Parathyroid adenoma (tissue), 2 donors: Measurements from ENCODE around the gene TAS2R16.
"Not testable (repeated sequence)": the region's sequence is repeated elsewhere in the genome, so short reads cannot be mapped to it uniquely, and the experiment has no call there.

ENCODE experiments used
- H2AFZ ChIP-seq: fragments of 300-600 bp; sonication (generic); one replicate; pipeline ENCODE4 v1.7.0; 2017; ENCODE audit warnings: antibody characterized with exemption, mild to moderate bottlenecking
- H3K27ac ChIP-seq: fragments of 300-600 bp; sonication (generic); one replicate; pipeline ENCODE4 v1.7.0; 2017
- H3K27me3 ChIP-seq: fragments of 300-600 bp; sonication (generic); one replicate; pipeline ENCODE4 v1.7.0; 2017; ENCODE audit warnings: low read length; ENCODE audit not compliant: control insufficient read depth, insufficient read depth
- H3K36me3 ChIP-seq: fragments of 300-600 bp; sonication (generic); one replicate; pipeline ENCODE4 v1.7.0; 2017; ENCODE audit warnings: low read length; ENCODE audit not compliant: control insufficient read depth, insufficient read depth
- H3K4me1 ChIP-seq: fragments of 300-600 bp; sonication (generic); one replicate; pipeline ENCODE4 v1.7.0; 2017; ENCODE audit warnings: control low read depth
- H3K4me2 ChIP-seq: fragments of 300-600 bp; sonication (generic); one replicate; pipeline ENCODE4 v1.7.0; 2017; ENCODE audit warnings: low read length
- H3K4me3 ChIP-seq: fragments of 300-600 bp; sonication (generic); one replicate; pipeline ENCODE4 v1.7.0; 2017; ENCODE audit warnings: low read depth, low read length
- H3K79me2 ChIP-seq: fragments of 300-600 bp; sonication (generic); one replicate; pipeline ENCODE4 v1.7.0; 2017; ENCODE audit warnings: control low read depth
- H3K9ac ChIP-seq: fragments of 300-600 bp; sonication (generic); one replicate; pipeline ENCODE4 v1.7.0; 2017; ENCODE audit warnings: mild to moderate bottlenecking
- H3K9me3 ChIP-seq: fragments of 300-600 bp; sonication (generic); one replicate; pipeline ENCODE4 v1.7.0; 2017; ENCODE audit warnings: low read length; ENCODE audit not compliant: control insufficient read depth
- TF ChIP-seq, protein P1 (sequence below): fragments of 300-600 bp; sonication (generic); IDR thresholded peaks from one replicate; pipeline ENCODE4 v1.7.0; 2017; ENCODE audit warnings: antibody characterized with exemption, mild to moderate bottlenecking
- donor health status: primary hyperparathyroidism.

TAS2R16 gene

DNA sequence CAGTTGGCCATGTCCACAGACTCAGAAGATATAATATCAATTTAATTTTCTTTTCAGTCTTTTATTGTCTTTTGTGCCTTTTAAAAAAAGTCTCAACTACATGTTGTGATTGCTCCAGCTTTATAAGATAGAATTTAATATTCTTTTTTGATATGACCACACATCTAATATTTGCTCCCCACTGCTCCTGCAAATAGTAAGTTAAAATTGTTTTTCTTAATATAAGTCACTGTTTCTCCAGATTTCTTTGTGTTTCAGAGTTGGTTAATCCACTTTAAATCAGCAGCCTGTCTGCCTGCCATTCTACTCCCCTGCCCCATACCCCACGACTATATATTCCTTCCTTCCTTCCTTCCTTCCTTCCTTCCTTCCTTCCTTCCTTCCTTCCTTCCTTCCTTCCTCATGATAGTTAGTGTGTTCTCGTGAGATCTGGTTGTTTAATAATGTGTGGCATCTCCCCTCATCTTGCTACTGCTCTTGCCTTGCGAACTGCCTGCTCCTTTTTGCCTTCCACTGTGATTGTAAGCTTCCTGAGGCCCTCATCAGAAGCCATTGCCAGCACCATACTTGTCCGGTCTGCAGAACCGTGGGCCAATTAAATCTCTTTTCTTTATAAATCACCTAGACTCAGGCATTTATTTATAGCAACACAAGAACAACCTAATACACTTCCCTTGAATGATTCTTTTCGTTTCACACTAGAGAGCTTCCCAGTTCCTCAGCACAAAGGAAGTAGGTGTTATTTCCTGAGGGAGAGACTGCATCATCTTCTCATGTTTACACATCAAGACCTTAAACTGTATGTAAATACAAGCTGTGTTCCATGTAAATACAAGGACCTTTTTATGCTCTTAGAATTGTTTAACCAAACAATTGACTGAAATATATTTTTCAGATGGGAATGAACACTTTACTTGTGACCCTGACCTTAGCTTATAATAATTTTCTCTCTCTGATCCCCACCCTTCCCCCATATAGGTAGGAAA lies 24.5 kb downstream of the TAS2R16 start:
- Histone ChIP-seq H3K27ac (no peak overlapping the region), H3K4me2 (no peak overlapping the region), H3K79me2 (no peaks in the 10 kb centered on the region), H3K9ac (no peak overlapping the region), H3K9me3 (no peaks in the 10 kb centered on the region), H3K4me1 (no peaks in the 10 kb centered on the region), H3K4me3 (no peak overlapping the region), H3K27me3 (no peaks in the 10 kb centered on the region), H3K36me3 (no peaks in the 10 kb centered on the region), H2AFZ (no peak overlapping the region)
- TF ChIP-seq, protein P1, sequence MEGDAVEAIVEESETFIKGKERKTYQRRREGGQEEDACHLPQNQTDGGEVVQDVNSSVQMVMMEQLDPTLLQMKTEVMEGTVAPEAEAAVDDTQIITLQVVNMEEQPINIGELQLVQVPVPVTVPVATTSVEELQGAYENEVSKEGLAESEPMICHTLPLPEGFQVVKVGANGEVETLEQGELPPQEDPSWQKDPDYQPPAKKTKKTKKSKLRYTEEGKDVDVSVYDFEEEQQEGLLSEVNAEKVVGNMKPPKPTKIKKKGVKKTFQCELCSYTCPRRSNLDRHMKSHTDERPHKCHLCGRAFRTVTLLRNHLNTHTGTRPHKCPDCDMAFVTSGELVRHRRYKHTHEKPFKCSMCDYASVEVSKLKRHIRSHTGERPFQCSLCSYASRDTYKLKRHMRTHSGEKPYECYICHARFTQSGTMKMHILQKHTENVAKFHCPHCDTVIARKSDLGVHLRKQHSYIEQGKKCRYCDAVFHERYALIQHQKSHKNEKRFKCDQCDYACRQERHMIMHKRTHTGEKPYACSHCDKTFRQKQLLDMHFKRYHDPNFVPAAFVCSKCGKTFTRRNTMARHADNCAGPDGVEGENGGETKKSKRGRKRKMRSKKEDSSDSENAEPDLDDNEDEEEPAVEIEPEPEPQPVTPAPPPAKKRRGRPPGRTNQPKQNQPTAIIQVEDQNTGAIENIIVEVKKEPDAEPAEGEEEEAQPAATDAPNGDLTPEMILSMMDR, result no peak

DNA sequence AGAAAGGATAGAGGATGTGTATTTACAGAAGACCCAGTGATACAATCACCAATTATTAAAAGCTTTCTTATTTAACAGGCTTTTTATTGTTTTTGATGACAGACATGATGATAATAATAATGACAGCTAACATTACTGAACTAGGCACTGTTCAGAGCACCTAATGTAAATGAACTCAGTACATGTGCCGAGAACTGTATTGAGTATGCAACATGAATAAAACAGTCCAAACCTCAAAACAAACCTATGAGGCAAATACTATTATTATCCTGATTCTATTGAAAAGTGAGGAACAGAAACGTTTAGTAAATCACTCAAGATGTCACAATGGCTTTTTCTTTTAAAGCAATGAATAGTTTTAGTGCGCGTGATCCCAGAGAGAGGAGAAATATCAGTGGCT lies 27.1 kb downstream of the TAS2R16 start:
- no peak overlapping the region for H2AFZ ChIP-seq
- no peaks in the 10 kb centered on the region for H3K36me3 ChIP-seq
- H3K4me1 ChIP-seq, result no peaks in the 10 kb centered on the region
- H3K27me3 ChIP-seq, result no peaks in the 10 kb centered on the region
- TF ChIP-seq, protein P1, result no peak
- no peak overlapping the region for H3K4me3 ChIP-seq
- no peak overlapping the region for H3K27ac ChIP-seq
- no peak overlapping the region for H3K4me2 ChIP-seq
- no peak overlapping the region for H3K9ac ChIP-seq
- H3K9me3 ChIP-seq, result no peaks in the 10 kb centered on the region
- no peaks in the 10 kb centered on the region for H3K79me2 ChIP-seq

DNA sequence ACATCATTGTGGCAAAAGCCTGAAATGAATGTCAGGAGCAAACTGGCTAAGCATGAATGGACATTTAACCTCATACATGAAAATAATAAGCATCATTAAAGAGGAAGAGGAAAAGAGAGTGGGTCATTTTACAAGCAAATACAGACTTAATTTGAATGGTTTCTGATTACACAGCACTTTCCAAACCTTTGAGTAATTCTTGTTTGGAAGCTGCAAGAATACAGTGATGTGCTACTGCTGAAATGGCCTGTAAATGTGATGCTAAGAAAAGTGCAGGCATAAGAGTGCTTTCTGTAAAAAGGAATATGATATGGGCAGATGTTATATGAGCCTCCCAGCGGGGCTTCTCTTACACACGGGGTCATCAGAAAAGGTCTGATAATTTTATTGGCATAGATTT lies 30.2 kb downstream of the TAS2R16 start:
- Histone ChIP-seq H3K9ac (no peak overlapping the region), H3K9me3 (no peaks in the 10 kb centered on the region), H2AFZ (no peak overlapping the region), H3K4me1 (no peaks in the 10 kb centered on the region), H3K79me2 (no peaks in the 10 kb centered on the region), H3K4me3 (no peak overlapping the region), H3K4me2 (no peak overlapping the region), H3K36me3 (no peaks in the 10 kb centered on the region), H3K27ac (no peak overlapping the region), H3K27me3 (no peaks in the 10 kb centered on the region)
- TF ChIP-seq, protein P1, result no peak

DNA sequence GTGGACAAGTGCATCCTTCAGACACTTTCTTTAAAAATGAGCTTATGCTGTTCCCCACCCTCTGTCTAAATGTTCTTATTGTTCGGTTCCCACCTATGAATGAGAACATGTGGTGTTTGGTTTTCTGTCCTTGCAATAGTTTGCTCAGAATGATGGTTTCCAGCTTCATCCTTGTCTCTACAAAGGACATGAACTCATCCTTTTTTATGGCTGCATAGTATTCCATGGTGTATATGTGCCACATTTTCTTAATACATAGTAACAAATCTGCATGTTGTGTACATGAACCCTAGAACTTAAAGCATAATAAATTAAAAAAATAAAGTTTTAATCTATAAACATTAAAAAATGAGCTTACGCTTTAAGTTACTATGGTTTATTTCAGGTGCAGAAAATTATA lies 41.8 kb downstream of the TAS2R16 start:
- not testable (repeated sequence) for H3K27ac ChIP-seq, H3K36me3 ChIP-seq, H3K79me2 ChIP-seq, H3K27me3 ChIP-seq, H3K9ac ChIP-seq, H3K4me2 ChIP-seq, H2AFZ ChIP-seq, H3K4me3 ChIP-seq, H3K4me1 ChIP-seq, H3K9me3 ChIP-seq

DNA sequence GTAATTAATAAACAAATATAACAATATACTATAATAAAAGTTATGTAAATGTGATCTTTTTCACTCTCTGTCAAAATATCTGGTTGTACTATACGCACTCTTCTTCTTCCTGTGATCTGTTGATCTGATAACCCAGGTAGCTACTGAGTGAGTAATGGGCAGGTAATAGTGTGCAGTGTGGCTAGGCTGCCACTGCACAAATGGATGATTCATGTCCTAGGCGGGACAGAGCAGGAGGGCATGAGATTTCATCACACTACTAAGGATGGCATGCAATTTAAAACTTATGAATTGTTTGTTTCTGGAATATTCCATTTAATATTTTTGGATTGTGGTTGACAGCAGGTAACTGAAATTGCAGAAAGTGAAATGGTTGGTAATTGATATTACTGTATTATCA lies 44.5 kb downstream of the TAS2R16 start:
- Histone ChIP-seq H3K4me1 (no peaks in the 10 kb centered on the region), H3K36me3 (no peaks in the 10 kb centered on the region), H3K27me3 (no peaks in the 10 kb centered on the region), H3K79me2 (no peaks in the 10 kb centered on the region), H3K4me3 (no peak overlapping the region), H3K27ac (no peak overlapping the region), H3K4me2 (no peak overlapping the region), H3K9me3 (no peaks in the 10 kb centered on the region), H3K9ac (no peak overlapping the region), H2AFZ (no peak overlapping the region)
- TF ChIP-seq, protein P1, result no peak
